H9 (cell line): ENCODE measurements around the gene RYR3. TPM values are rescaled to one million over a fixed set of nuclear protein-coding genes. Genes with fewer than 3 reads are reported as not detected.

Experiments
- DNase-seq: peaks from one replicate; pipeline ENCODE4 v3.0.0-alpha.2; 2017
- H2AFZ ChIP-seq: one replicate; pipeline ENCODE4 v1.6.1; 2013; ENCODE audit warnings: mild to moderate bottlenecking, low read length, control low read depth, moderate library complexity
- H2AK5ac ChIP-seq: 2 replicates; pipeline ENCODE4 v1.6.1; 2013; ENCODE audit warnings: low read length, control low read depth, mixed read lengths; ENCODE audit not compliant: insufficient read length
- H2BK120ac ChIP-seq: one replicate; pipeline ENCODE4 v1.6.1; 2013; ENCODE audit warnings: low read depth, mild to moderate bottlenecking, low read length, control low read depth, inconsistent platforms; ENCODE audit not compliant: poor library complexity, severe bottlenecking
- H2BK12ac ChIP-seq: 2 replicates; pipeline ENCODE4 v1.6.1; 2013; ENCODE audit warnings: low read length, control low read depth, mixed read lengths, low read depth; ENCODE audit not compliant: insufficient read length
- H2BK15ac ChIP-seq: 2 replicates; pipeline ENCODE4 v1.6.1; 2013; ENCODE audit warnings: low read depth, low read length, control low read depth
- H2BK20ac ChIP-seq: one replicate; pipeline ENCODE4 v1.6.1; 2013; ENCODE audit warnings: low read depth, mild to moderate bottlenecking, low read length, control low read depth, inconsistent platforms; ENCODE audit not compliant: poor library complexity, severe bottlenecking
- H2BK5ac ChIP-seq: 2 replicates; pipeline ENCODE4 v1.6.1; 2013; ENCODE audit warnings: low read length, control low read depth, mixed read lengths; ENCODE audit not compliant: insufficient read length
- H3K14ac ChIP-seq: 2 replicates; pipeline ENCODE4 v1.6.1; 2013; ENCODE audit warnings: low read length, control low read depth; ENCODE audit not compliant: insufficient read depth
- H3K18ac ChIP-seq: 2 replicates; pipeline ENCODE4 v1.6.1; 2013; ENCODE audit warnings: low read depth, mild to moderate bottlenecking, mixed read lengths, low read length, control low read depth; ENCODE audit not compliant: insufficient read length
- H3K23ac ChIP-seq: 2 replicates; pipeline ENCODE4 v1.6.1; 2013; ENCODE audit warnings: low read length, control low read depth, mixed read lengths, low read depth; ENCODE audit not compliant: insufficient read length
- H3K23me2 ChIP-seq: 2 replicates; pipeline ENCODE4 v1.6.1; 2013; ENCODE audit warnings: low read depth, mild to moderate bottlenecking, mixed read lengths, low read length, control low read depth; ENCODE audit not compliant: insufficient read length, poor library complexity, severe bottlenecking
- H3K27ac ChIP-seq: 2 replicates; pipeline ENCODE4 v1.5.1; 2013; ENCODE audit warnings: low read length, control low read depth, mixed read lengths, low read depth; ENCODE audit not compliant: insufficient read length
- H3K27me3 ChIP-seq: 2 replicates; pipeline ENCODE4 v1.6.1; 2013; ENCODE audit warnings: low read length, control low read depth, inconsistent platforms; ENCODE audit not compliant: insufficient read depth
- H3K4ac ChIP-seq: 2 replicates; pipeline ENCODE4 v1.6.1; 2013; ENCODE audit warnings: low read depth, mild to moderate bottlenecking, control low read depth, inconsistent platforms, low read length, moderate library complexity
- H3K4me1 ChIP-seq: 2 replicates; pipeline ENCODE4 v1.6.1; 2013; ENCODE audit warnings: low read length, control low read depth, inconsistent platforms; ENCODE audit not compliant: insufficient read depth
- H3K4me2 ChIP-seq: 2 replicates; pipeline ENCODE4 v1.6.1; 2013; ENCODE audit warnings: low read length, control low read depth, mixed read lengths; ENCODE audit not compliant: insufficient read length, insufficient read depth
- H3K56ac ChIP-seq: 2 replicates; pipeline ENCODE4 v1.6.1; 2013; ENCODE audit warnings: low read depth, mild to moderate bottlenecking, mixed read lengths, low read length, control low read depth; ENCODE audit not compliant: insufficient read length
- H3K79me1 ChIP-seq: 2 replicates; pipeline ENCODE4 v1.6.1; 2013; ENCODE audit warnings: low read depth, mild to moderate bottlenecking, moderate library complexity, low read length, control low read depth, inconsistent platforms; ENCODE audit not compliant: insufficient read depth, poor library complexity, severe bottlenecking
- H3K79me2 ChIP-seq: 2 replicates; pipeline ENCODE4 v1.6.1; 2013; ENCODE audit warnings: low read length, control low read depth, inconsistent platforms; ENCODE audit not compliant: insufficient read depth
- H3K9ac ChIP-seq: 2 replicates; pipeline ENCODE4 v1.6.1; 2013; ENCODE audit warnings: low read length, control low read depth, mixed read lengths; ENCODE audit not compliant: insufficient read length; ENCODE audit errors: extremely low read depth
- H3K9me3 ChIP-seq: one replicate; pipeline ENCODE4 v1.6.1; 2013; ENCODE audit warnings: low read depth, low read length, inconsistent platforms; ENCODE audit not compliant: control insufficient read depth
- H3T11ph ChIP-seq: one replicate; pipeline ENCODE4 v1.6.1; 2013; ENCODE audit warnings: mild to moderate bottlenecking, low read length, control low read depth, inconsistent platforms
- H4K20me1 ChIP-seq: one replicate; pipeline ENCODE4 v1.6.1; 2013; ENCODE audit not compliant: control insufficient read depth, insufficient read length, insufficient read depth
- H4K5ac ChIP-seq: 2 replicates; pipeline ENCODE4 v1.6.1; 2013; ENCODE audit warnings: low read depth, mild to moderate bottlenecking, mixed read lengths, low read length, control low read depth; ENCODE audit not compliant: insufficient read length
- H4K8ac ChIP-seq: replicated peaks from 2 replicates; pipeline ENCODE4 v1.6.1; 2013; ENCODE audit warnings: low read length, control low read depth, mixed read lengths, low read depth; ENCODE audit not compliant: insufficient read length
- H4K91ac ChIP-seq: 2 replicates; pipeline ENCODE4 v1.6.1; 2013; ENCODE audit warnings: low read depth, mild to moderate bottlenecking, moderate library complexity, mixed read lengths, low read length, control low read depth; ENCODE audit not compliant: insufficient read length
- H3K27ac Mint-ChIP-seq, 3 experiments: 2 replicates in 2 of 3; 3 replicates in 1 of 3; pipeline ENCODE4 v1.8.0; 2020 to 2021; ENCODE audit warnings: mixed read lengths in 3 of 3, mild to moderate bottlenecking in 1 of 3, moderate library complexity in 1 of 3
- H3K27me3 Mint-ChIP-seq: 2 replicates; pipeline ENCODE4 v1.8.0; 2021; ENCODE audit warnings: low read depth, mild to moderate bottlenecking, moderate library complexity, mixed read lengths
- H3K36me3 Mint-ChIP-seq, 3 experiments: 2 replicates in 2 of 3; 3 replicates in 1 of 3; pipeline ENCODE4 v1.8.0; 2020 to 2021; ENCODE audit warnings: low read depth in 3 of 3, mixed read lengths in 3 of 3; ENCODE audit not compliant: insufficient read depth in 1 of 3
- H3K4me1 Mint-ChIP-seq, 2 experiments: 2 replicates each; pipeline ENCODE4 v1.8.0; 2020; ENCODE audit warnings: mixed read lengths in 2 of 2
- H3K4me3 Mint-ChIP-seq, 2 experiments: 2 replicates in 1 of 2; 3 replicates in 1 of 2; pipeline ENCODE4 v1.8.0; 2020 to 2021; ENCODE audit warnings: mild to moderate bottlenecking in 2 of 2, mixed read lengths in 2 of 2, moderate library complexity in 1 of 2
- H3K9me3 Mint-ChIP-seq, 2 experiments: 2 replicates in 1 of 2; 3 replicates in 1 of 2; pipeline ENCODE4 v1.8.0; 2020; ENCODE audit warnings: mild to moderate bottlenecking in 2 of 2, mixed read lengths in 2 of 2, moderate library complexity in 1 of 2
- CTCF ChIP-seq: fragments of 200-600 bp; sonication (generic); conservative IDR thresholded peaks from 3 replicates; pipeline ENCODE4 v1.8.0; 2021; ENCODE audit warnings: antibody characterized with exemption, mild to moderate bottlenecking
- WGBS: extraction: QIAGEN DNeasy Blood & Tissue Kit; methylation state at CpG from one replicate; pipeline ENCODE4 v1.1.7; 2013; ENCODE audit warnings: missing lambda C conversion rate, low lambda C conversion rate, mixed read lengths; ENCODE audit not compliant: insufficient read length; ENCODE audit errors: extremely low coverage; 5-methylcytosine and 5-hydroxymethylcytosine counted together
- total RNA-seq: library from RNA; stranded (reverse); gene quantifications from 2 replicates; pipeline ENCODE4 v1.2.1, GENCODE V29; 2021

Gene RYR3
- total RNA-seq, 1 experiment from 2014 or later: 0.85 TPM

GRCh38 chr15:33438396-33438795 is 127.6 kb downstream of the RYR3 start:
- no peak for DNase-seq
- no peak overlapping the region for H2BK15ac ChIP-seq
- H3K23ac ChIP-seq: no peak overlapping the region
- H2BK12ac ChIP-seq: no peak overlapping the region
- no peak overlapping the region for H3K27ac ChIP-seq
- H4K8ac ChIP-seq: no peak overlapping the region
- H3K4me2 ChIP-seq: no peak overlapping the region
- no CpG with 5 or more reads among the region's 3 CpGs for WGBS
- no peak overlapping the region for H3K56ac ChIP-seq
- H3K4me1 ChIP-seq: no peaks in the 10 kb centered on the region
- no peak overlapping the region for H2AK5ac ChIP-seq
- H3K79me1 ChIP-seq: no peaks in the 10 kb centered on the region
- H3K79me2 ChIP-seq: no peaks in the 10 kb centered on the region
- Mint-ChIP-seq H3K4me1 (no peaks in the 10 kb centered on the region), H3K27me3 (no peaks in the 10 kb centered on the region; the same call in 1 of the 2 replicates), H3K4me3 (no peak overlapping the region), H3K27ac (no peak overlapping the region; a peak in 1 of 7 replicates), H3K36me3 (no peaks in the 10 kb centered on the region), H3K9me3 (peaks cover 0 to 3% of the 10 kb centered on the region in 2 experiments; a peak in 1 of 5 replicates)
- no peaks in the 10 kb centered on the region for H4K20me1 ChIP-seq
- no peak overlapping the region for H3K14ac ChIP-seq
- H3K18ac ChIP-seq: no peak overlapping the region
- no peak overlapping the region for H4K91ac ChIP-seq
- no peak overlapping the region for H4K5ac ChIP-seq
- no peak overlapping the region for H2BK20ac ChIP-seq
- H3K27me3 ChIP-seq: no peaks in the 10 kb centered on the region
- no peaks in the 10 kb centered on the region for H3K9me3 ChIP-seq
- H2BK120ac ChIP-seq: no peak overlapping the region
- no peaks in the 10 kb centered on the region for H3K23me2 ChIP-seq
- no peak overlapping the region for H3K9ac ChIP-seq
- H2BK5ac ChIP-seq: no peak overlapping the region
- TF ChIP-seq CTCF: no peak
- no peak overlapping the region for H3T11ph ChIP-seq
- no peak overlapping the region for H2AFZ ChIP-seq
- H3K4ac ChIP-seq: no peak overlapping the region
